ENCODE results near the gene CUTA.
"Not testable (repeated sequence)": the region's sequence is repeated elsewhere in the genome, so short reads cannot be mapped to it uniquely, and the experiment has no call there.

The CUTA gene

DNA sequence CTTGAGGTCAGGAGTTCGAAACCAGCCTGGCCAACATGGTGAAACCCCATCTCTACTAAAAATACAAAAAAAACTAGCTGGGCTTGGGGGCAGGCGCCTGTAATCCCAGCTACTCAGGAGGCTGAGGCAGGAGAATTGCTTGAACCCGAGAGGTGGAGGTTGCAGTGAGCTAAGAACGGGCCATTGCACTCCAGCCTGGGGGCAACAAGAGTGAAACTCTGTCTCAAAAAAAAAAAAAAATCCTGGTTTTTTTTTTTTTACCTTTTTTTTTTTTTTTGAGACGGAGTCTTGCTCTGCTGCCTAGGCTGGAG lies 50.2 kb downstream of the CUTA start:
- not testable (repeated sequence) for DNase-seq (ENCODE audit: low read depth in 3 of 3)

DNA sequence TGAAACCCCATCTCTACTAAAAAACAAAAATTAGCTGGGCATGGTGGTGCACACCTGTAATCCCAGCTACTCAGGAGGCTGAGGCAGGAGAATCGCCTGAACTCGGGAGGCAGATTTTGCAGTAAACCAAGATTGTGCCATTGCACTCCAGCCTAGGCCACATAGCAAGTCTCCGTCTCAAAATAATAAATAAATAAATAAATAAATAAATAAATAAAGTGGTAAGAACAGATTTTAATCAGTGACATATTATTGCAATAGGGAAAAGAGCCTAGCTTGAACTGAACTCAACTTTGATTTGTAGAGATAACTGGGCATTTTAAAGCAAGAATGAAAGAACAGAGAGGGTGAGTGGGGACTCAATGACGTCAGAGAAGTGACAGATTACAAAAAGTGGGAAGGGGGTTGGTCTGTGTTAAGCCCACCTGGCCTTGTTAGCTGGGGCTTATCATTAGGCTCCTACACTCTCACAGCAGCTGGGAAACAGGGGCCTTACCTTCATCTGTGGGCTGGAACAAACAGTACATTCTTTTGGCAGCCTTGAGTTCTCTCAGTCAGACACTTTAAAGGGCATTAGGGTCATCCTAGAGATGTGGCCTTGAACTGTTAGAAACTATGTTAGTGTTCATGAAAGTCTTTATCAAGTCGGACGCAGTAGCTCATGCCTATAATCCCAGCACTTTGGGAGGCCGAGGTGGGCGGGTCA lies 50.7 kb downstream of the CUTA start:
- no peak for DNase-seq (ENCODE audit: low read depth in 3 of 3)

Measured in stimulated activated CD4-positive, alpha-beta T cell treated with anti-CD3 and anti-CD28 coated beads, TNF-alpha, amount 100 ng/mL, for 4 hours (primary cell).